PFSK-1 (cell line): ENCODE results near the gene C1orf35.

Experiments used
- POLR2AphosphoS5 ChIP-seq: IDR thresholded peaks from 2 replicates; pipeline ENCODE4 v1.6.1; 2012; ENCODE audit warnings: low read depth, mild to moderate bottlenecking, control low read depth, low read length, moderate library complexity
- REST ChIP-seq, 2 experiments: IDR thresholded peaks; 2 replicates each; pipeline versions ENCODE4 v1.6.1 to v1.8.0; 2011 to 2012; ENCODE audit warnings: low read depth in 2 of 2, low read length in 2 of 2, control low read depth in 1 of 2, inconsistent platforms in 1 of 2, mild to moderate bottlenecking in 1 of 2, moderate library complexity in 1 of 2; ENCODE audit not compliant: insufficient read depth in 1 of 2

GRCh38 chr1:228147768-228148167 lies 44.6 kb upstream of the C1orf35 start:
- no peak for TF ChIP-seq POLR2AphosphoS5
- no peak for TF ChIP-seq REST (IDR thresholded peaks at IDR 0.05; ENCODE audit: insufficient read depth in 1 of 2, low read depth in 2 of 2, low read length in 2 of 2)
